ENCODE measurements around the gene RHOF.
"Not testable (repeated sequence)": the region's sequence is repeated elsewhere in the genome, so short reads cannot be mapped to it uniquely, and the experiment has no call there.

The RHOF gene

GRCh38 chr12:121775501-121775900 is 18.0 kb downstream of the RHOF start:
- no peak for DNase-seq (ENCODE audit: low read depth)

- DNase-seq (ENCODE audit: low read depth): no peak
These were observed 18.5 kb downstream of the RHOF start for GRCh38 chr12:121774968-121775474.

GRCh38 chr12:121773011-121773777 is 20.3 kb downstream of the RHOF start:
- DNase-seq (ENCODE audit: low read depth): peak; percentile 68

- no peak for DNase-seq (ENCODE audit: low read depth)
These were observed 22.5 kb downstream of the RHOF start for GRCh38 chr12:121770813-121771625.

GRCh38 chr12:121770388-121770787 is 23.1 kb downstream of the RHOF start:
- no peak for DNase-seq (ENCODE audit: low read depth)

- DNase-seq (ENCODE audit: low read depth): no peak
These were observed 23.6 kb downstream of the RHOF start for GRCh38 chr12:121769831-121770301.

- no peak for DNase-seq (ENCODE audit: low read depth)
These were observed 24.1 kb downstream of the RHOF start for GRCh38 chr12:121769297-121769830.

GRCh38 chr12:121767525-121768016 is 25.9 kb downstream of the RHOF start:
- DNase-seq (ENCODE audit: low read depth): no peak

- DNase-seq (ENCODE audit: low read depth): no peak
These were observed 27.0 kb downstream of the RHOF start for GRCh38 chr12:121766290-121767039.

- DNase-seq (ENCODE audit: low read depth): no peak
These were observed 27.9 kb downstream of the RHOF start for GRCh38 chr12:121765573-121765972.

- DNase-seq (ENCODE audit: low read depth): no peak
These were observed 28.7 kb downstream of the RHOF start for GRCh38 chr12:121764808-121765207.

- DNase-seq (ENCODE audit: low read depth): no peak
These were observed 31.2 kb downstream of the RHOF start for GRCh38 chr12:121762269-121762668.

GRCh38 chr12:121758536-121758935 is 35.0 kb downstream of the RHOF start:
- DNase-seq (ENCODE audit: low read depth): not testable (repeated sequence)

- no peak for DNase-seq (ENCODE audit: low read depth)
These were observed 37.9 kb downstream of the RHOF start for GRCh38 chr12:121755591-121755990.

- DNase-seq (ENCODE audit: low read depth): no peak
These were observed 38.7 kb downstream of the RHOF start for GRCh38 chr12:121754836-121755235.

GRCh38 chr12:121753844-121754264 is 39.6 kb downstream of the RHOF start:
- DNase-seq (ENCODE audit: low read depth): no peak

- no peak for DNase-seq (ENCODE audit: low read depth)
These were observed 41.6 kb downstream of the RHOF start for GRCh38 chr12:121751749-121752351.

- no peak for DNase-seq (ENCODE audit: low read depth)
These were observed 42.5 kb downstream of the RHOF start for GRCh38 chr12:121751034-121751433.

GRCh38 chr12:121750507-121750955 is 43.0 kb downstream of the RHOF start:
- DNase-seq (ENCODE audit: low read depth): no peak

- no peak for DNase-seq (ENCODE audit: low read depth)
These were observed 44.2 kb downstream of the RHOF start for GRCh38 chr12:121749267-121749666.

GRCh38 chr12:121748571-121749265 is 44.8 kb downstream of the RHOF start:
- DNase-seq (ENCODE audit: low read depth): no peak
